Endothelial cell of umbilical vein (primary cell): ENCODE data around the gene SPCS3. TPM values are rescaled to one million over a fixed set of nuclear protein-coding genes. Genes with fewer than 3 reads are reported as not detected.

Experiments
- BruUV-seq: library from RNA; stranded (reverse); fragments of 400-500 nt; replicated peaks from 2 replicates; lab custom pipeline; 2021; lab: Mats Ljungman, UMichigan
- CTCF ChIA-PET: fragments of 300-600, 350-600 bp; sonication (Branson Sonifier 250); formaldehyde crosslinking; loops from one replicate; lab custom pipeline; 2021; ENCODE audit warnings: antibody characterized with exemption, inconsistent platforms; lab: Charles Lee
- POLR2A ChIA-PET: fragments of 300-600, 350-600 bp; sonication (Branson Sonifier 250); formaldehyde crosslinking; loops from one replicate; lab custom pipeline; 2021; ENCODE audit warnings: antibody characterized with exemption, inconsistent platforms; lab: Charles Lee
- DNase-seq: peaks from one replicate; pipeline ENCODE4 v3.0.0-alpha.2; 2011; ENCODE audit warnings: low read depth, low spot score
- FAIRE-seq: peaks from 2 replicates; lab custom pipeline; 2011; peaks lifted over from hg19 to GRCh38; lab: Jason Lieb, UNC
- H2AFZ ChIP-seq: 2 replicates; pipeline ENCODE4 v1.6.0; 2012; ENCODE audit warnings: low read depth, low read length, control low read depth, inconsistent platforms
- H3K27ac ChIP-seq: 2 replicates; pipeline ENCODE4 v1.5.1; 2011; ENCODE audit warnings: low read depth, mild to moderate bottlenecking, control low read depth, low read length, moderate library complexity; ENCODE audit not compliant: insufficient read depth
- H3K27me3 ChIP-seq, 2 experiments: 2 replicates each; pipeline versions ENCODE4 v1.6.0 to v1.6.1; 2011; ENCODE audit warnings: low read length in 2 of 2, mixed read lengths in 1 of 2; ENCODE audit not compliant: control insufficient read depth in 2 of 2, insufficient read depth in 2 of 2
- H3K36me3 ChIP-seq, 2 experiments: 2 replicates in 1 of 2; 3 replicates in 1 of 2; pipeline ENCODE4 v1.5.1; 2011; ENCODE audit warnings: low read length in 2 of 2, mild to moderate bottlenecking in 1 of 2, moderate library complexity in 1 of 2; ENCODE audit not compliant: control insufficient read depth in 2 of 2, insufficient read depth in 2 of 2; ENCODE audit errors: extremely low read depth in 1 of 2
- H3K4me1 ChIP-seq: 3 replicates; pipeline ENCODE4 v1.5.1; 2011; ENCODE audit warnings: mild to moderate bottlenecking, low read length; ENCODE audit not compliant: control insufficient read depth, insufficient read depth; ENCODE audit errors: extremely low read depth
- H3K4me2 ChIP-seq: 2 replicates; pipeline ENCODE4 v1.6.1; 2011; ENCODE audit warnings: low read length, control low read depth, mixed read lengths; ENCODE audit not compliant: insufficient read depth
- H3K4me3 ChIP-seq, 3 experiments: fragments of 200-600 bp in 1 of 3; sonication (generic), shearing (Covaris generic) in 1 of 3; replicated peaks in 1 of 3; 2 replicates each; pipeline ENCODE4 v1.5.1; 2011 to 2016; ENCODE audit warnings: control low read depth in 3 of 3, low read length in 3 of 3, mild to moderate bottlenecking in 2 of 3, inconsistent platforms in 1 of 3, low read depth in 1 of 3, moderate library complexity in 1 of 3; ENCODE audit not compliant: insufficient read depth in 1 of 3
- H3K79me2 ChIP-seq: 2 replicates; pipeline ENCODE4 v1.6.0; 2012; ENCODE audit warnings: low read length, inconsistent platforms; ENCODE audit not compliant: control insufficient read depth, insufficient read depth
- H3K9ac ChIP-seq: replicated peaks from 2 replicates; pipeline ENCODE3; 2011; ENCODE audit warnings: low read length, control low read depth; ENCODE audit not compliant: insufficient read depth; ENCODE audit errors: extremely low read depth
- H3K9me1 ChIP-seq: replicated peaks from 3 replicates; pipeline ENCODE4 v1.6.0; 2011; ENCODE audit warnings: mild to moderate bottlenecking, low read length; ENCODE audit not compliant: control insufficient read depth, insufficient read depth; ENCODE audit errors: extremely low read depth
- H3K9me3 ChIP-seq: replicated peaks from 2 replicates; pipeline ENCODE4 v1.5.1; 2012; ENCODE audit warnings: low read length, inconsistent platforms; ENCODE audit not compliant: control insufficient read depth, insufficient read depth
- H4K20me1 ChIP-seq: replicated peaks from 2 replicates; pipeline ENCODE3; 2011; ENCODE audit warnings: mild to moderate bottlenecking, low read length; ENCODE audit not compliant: control insufficient read depth, insufficient read depth; ENCODE audit errors: extremely low read depth
- CTCF ChIP-seq, 2 donors: IDR thresholded peaks; 1 replicate in 1 of 2; 2 replicates in 1 of 2; pipeline ENCODE4 v1.5.1; 2011; ENCODE audit warnings: low read length in 2 of 2, mild to moderate bottlenecking in 2 of 2, moderate library complexity in 2 of 2, control low read depth in 1 of 2, inconsistent platforms in 1 of 2, low read depth in 1 of 2; ENCODE audit not compliant: insufficient read depth in 1 of 2; ENCODE audit errors: extremely low read depth in 1 of 2
- EZH2 ChIP-seq: IDR thresholded peaks from 2 replicates; pipeline ENCODE4 v1.6.1; 2012; ENCODE audit warnings: borderline replicate concordance, low read depth, mild to moderate bottlenecking, moderate library complexity, low read length, inconsistent platforms; ENCODE audit not compliant: severe bottlenecking
- FOS ChIP-seq: IDR thresholded peaks from 2 replicates; pipeline ENCODE4 v1.6.1; 2011; ENCODE audit warnings: mild to moderate bottlenecking, low read length, moderate library complexity, borderline replicate concordance; ENCODE audit not compliant: insufficient read depth
- GATA2 ChIP-seq: IDR thresholded peaks from 2 replicates; pipeline ENCODE4 v1.7.0; 2011; ENCODE audit warnings: low read depth, mild to moderate bottlenecking, moderate library complexity, mixed read lengths, low read length; ENCODE audit not compliant: insufficient read length, insufficient read depth
- JUN ChIP-seq: IDR thresholded peaks from 2 replicates; pipeline ENCODE4 v1.6.1; 2011; ENCODE audit warnings: borderline replicate concordance, low read depth; ENCODE audit not compliant: insufficient read length, insufficient read depth
- MAX ChIP-seq: IDR thresholded peaks from 2 replicates; pipeline ENCODE4 v1.6.1; 2011; ENCODE audit not compliant: insufficient read depth, insufficient read length
- MYC ChIP-seq: IDR thresholded peaks from one replicate; pipeline ENCODE4 v1.6.1; 2011; ENCODE audit warnings: mild to moderate bottlenecking, low read depth, low read length
- POLR2A ChIP-seq: IDR thresholded peaks from 2 replicates; pipeline ENCODE4 v1.6.1; 2012; ENCODE audit warnings: low read depth, mild to moderate bottlenecking, control low read depth, low read length
- POLR2AphosphoS5 ChIP-seq: IDR thresholded peaks from 2 replicates; pipeline ENCODE4 v1.6.1; 2012; ENCODE audit warnings: low read depth, mild to moderate bottlenecking, control low read depth, low read length, moderate library complexity; ENCODE audit not compliant: insufficient read depth
- dilution Hi-C: fragments of 300-500 bp; cut with MboI; formaldehyde crosslinking; loops from one replicate; pipeline ENCODE4 v1.15.0; 2019; ENCODE audit warnings: low sequenced_read_pairs; ENCODE audit not compliant: extremely low pct_ligation_motif_present
- intact Hi-C: fragments of 100-400 bp; cut with micrococcal nuclease; formaldehyde crosslinking; loops from one replicate; pipeline ENCODE4 v1.10.0; 2022
- polyA plus RNA-seq, 4 experiments: library from polyadenylated mRNA; depleted of rRNA in 3 of 4; stranded (reverse) in 3 of 4; unstranded in 1 of 4; fragments of >200 nt; gene quantifications; 2 replicates each; pipeline versions ENCODE4 v1.2.1 to v1.2.3, GENCODE V29; 2011 to 2012; ENCODE audit warnings: missing spikeins in 1 of 4
- total RNA-seq: library from RNA; stranded (reverse); gene quantifications from 2 replicates; pipeline ENCODE4 v1.2.3, GENCODE V29; 2021

SPCS3 gene
- total and polyA plus RNA-seq, 2 donors (not counting 3 experiments of a cell fraction or from before 2014, with no cell fraction given), result 36.4 to 183 TPM

DNA sequence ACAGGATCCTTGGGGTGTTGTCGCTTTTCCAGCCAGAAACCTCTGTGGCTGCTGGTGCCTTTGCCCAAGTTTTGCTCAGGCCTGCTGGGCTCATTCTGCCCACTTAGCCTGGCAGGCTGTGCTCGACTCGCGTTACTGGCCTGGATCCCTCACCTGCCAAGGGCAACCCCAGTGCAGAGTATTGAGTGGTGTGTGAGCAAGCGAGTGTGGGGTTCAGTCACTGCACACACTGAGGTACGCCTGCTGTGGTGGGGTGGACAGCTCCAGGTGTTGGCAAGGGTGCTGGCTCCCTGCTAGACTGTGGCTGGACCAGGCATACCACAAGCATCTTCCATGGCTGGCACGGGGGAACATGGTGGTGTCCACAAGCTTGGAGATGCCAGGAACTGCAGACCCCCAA lies 22.6 kb downstream of the SPCS3 start:
- Histone ChIP-seq H3K4me1 (peaks cover 7% of the 10 kb centered on the region), H3K4me3 (no peak overlapping the region), H3K27ac (no peak overlapping the region), H2AFZ (no peak overlapping the region), H3K4me2 (no peak overlapping the region), H3K79me2 (no peaks in the 10 kb centered on the region), H3K36me3 (no peaks in the 10 kb centered on the region), H3K9me3 (no peaks in the 10 kb centered on the region), H3K9ac (no peak overlapping the region), H4K20me1 (no peaks in the 10 kb centered on the region), H3K27me3 (no peaks in the 10 kb centered on the region), H3K9me1 (no peaks in the 10 kb centered on the region)
- no TSS peak for BruUV-seq
- DNase-seq (no peak), FAIRE-seq (no peak)
- dilution Hi-C loops (no loop called here), intact Hi-C loops (loop anchor here (5.0 kb wide), 1 partner anchor 1580 kb away; no protein-coding TSS in a partner anchor)
- TF ChIP-seq POLR2A, result no peak
- TF ChIP-seq POLR2AphosphoS5, result no peak
- no peak for TF ChIP-seq EZH2
- no peak for TF ChIP-seq MYC
- no peak for TF ChIP-seq MAX
- TF ChIP-seq GATA2, result no peak
- no peak for TF ChIP-seq CTCF (IDR thresholded peaks at IDR 0.05; ENCODE audit: extremely low read depth in 1 of 2, insufficient read depth in 1 of 2, low read depth in 1 of 2, low read length in 2 of 2)
- no peak for TF ChIP-seq FOS
- TF ChIP-seq JUN, result no peak
- ChIA-PET CTCF (interaction anchor here (0.8 to 4.6 kb wide), 3 partner anchors 192 to 1978 kb away, joined by 4 to 92 read pairs (median 18); no protein-coding TSS in a partner anchor), POLR2A (no interaction called here)
